Measurements from ENCODE around the gene SHISA9. TPM values are rescaled to one million over a fixed set of nuclear protein-coding genes. Genes with fewer than 3 reads are reported as not detected.

SHISA9 gene
- polyA plus RNA-seq, 2 of the 4 experiments (the other 2 are of a cell fraction), result 0.16 TPM; not detected in 1

DNA sequence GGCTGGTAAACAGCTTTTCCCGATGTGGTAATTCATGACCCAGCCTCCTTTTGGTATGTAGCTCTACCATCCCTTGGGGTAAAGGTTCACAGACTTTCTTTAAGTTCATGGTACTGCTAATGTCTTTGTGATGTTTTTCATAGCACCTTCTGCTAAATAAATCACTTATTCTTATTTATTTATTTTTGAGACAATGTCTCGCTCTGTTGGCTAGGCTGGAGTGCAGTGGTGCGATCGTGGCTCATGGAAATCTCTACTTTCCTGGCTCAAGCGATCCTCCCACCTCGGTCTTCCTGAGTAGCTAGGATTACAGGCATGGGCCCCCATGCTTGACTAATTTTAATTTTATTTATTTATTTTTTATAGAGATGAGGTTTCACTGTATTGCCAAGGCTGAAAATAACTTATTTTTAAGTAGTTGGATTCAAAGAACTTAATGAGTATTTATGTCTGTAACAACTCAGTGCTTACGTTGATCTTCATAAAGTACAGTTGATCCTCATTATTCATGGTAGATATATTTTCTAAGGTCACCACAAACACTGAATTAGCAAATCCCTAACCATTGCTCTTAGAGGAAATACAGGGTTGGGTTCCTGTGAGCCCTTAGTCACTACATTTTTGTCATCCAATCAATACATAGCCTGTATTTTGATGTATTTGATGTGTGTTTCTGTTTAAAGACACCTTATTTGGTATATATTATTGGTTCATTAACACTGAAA, 97.1 kb downstream of the SHISA9 start:
- ChIA-PET CTCF (interaction anchor here (0.5 to 1.0 kb wide), 2 partner anchors 100 to 156 kb away, joined by 3 to 4 read pairs; no protein-coding TSS in a partner anchor), POLR2A (no interaction called here)
- ATAC-seq (no peak), FAIRE-seq (no peak), DNase-seq (ENCODE audit: low read depth in 1 of 2, low spot score in 1 of 2) (no peak)
- TF ChIP-seq HDAC2 (IDR thresholded peaks at IDR 0.05), result no peak
- no peak for TF ChIP-seq RNF2 (IDR thresholded peaks at IDR 0.05; ENCODE audit: borderline replicate concordance, low read depth)
- TF ChIP-seq HOXB13 (CRISPR knock-in tag; IDR thresholded peaks at IDR 0.05; ENCODE audit: low read depth), result no peak
- TF ChIP-seq CHD4 (IDR thresholded peaks at IDR 0.05; ENCODE audit: borderline replicate concordance), result no peak
- TF ChIP-seq, protein P1, sequence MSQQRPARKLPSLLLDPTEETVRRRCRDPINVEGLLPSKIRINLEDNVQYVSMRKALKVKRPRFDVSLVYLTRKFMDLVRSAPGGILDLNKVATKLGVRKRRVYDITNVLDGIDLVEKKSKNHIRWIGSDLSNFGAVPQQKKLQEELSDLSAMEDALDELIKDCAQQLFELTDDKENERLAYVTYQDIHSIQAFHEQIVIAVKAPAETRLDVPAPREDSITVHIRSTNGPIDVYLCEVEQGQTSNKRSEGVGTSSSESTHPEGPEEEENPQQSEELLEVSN (IDR thresholded peaks at IDR 0.05; ENCODE audit: borderline replicate concordance, low read depth), result no peak
- no peak for TF ChIP-seq MYC (IDR thresholded peaks at IDR 0.05; ENCODE audit: borderline replicate concordance, low read length)
- TF ChIP-seq CBX8 (IDR thresholded peaks at IDR 0.05), result no peak
- no peak for TF ChIP-seq HOXB5 (CRISPR knock-in tag; IDR thresholded peaks at IDR 0.05)
- TF ChIP-seq TFCP2L1 (CRISPR knock-in tag; IDR thresholded peaks at IDR 0.05), result no peak
- no peak for TF ChIP-seq FOSB (CRISPR knock-in tag; IDR thresholded peaks at IDR 0.05)
- no peak for TF ChIP-seq HEYL (CRISPR knock-in tag; IDR thresholded peaks at IDR 0.05)
- no peak for TF ChIP-seq MAZ (IDR thresholded peaks at IDR 0.05; ENCODE audit: borderline replicate concordance, low read depth, low read length)
- TF ChIP-seq KDM1A (IDR thresholded peaks at IDR 0.05; ENCODE audit: low read depth), result no peak
- no peak for TF ChIP-seq ZC3H11A (IDR thresholded peaks at IDR 0.05)
- TF ChIP-seq, protein P2, sequence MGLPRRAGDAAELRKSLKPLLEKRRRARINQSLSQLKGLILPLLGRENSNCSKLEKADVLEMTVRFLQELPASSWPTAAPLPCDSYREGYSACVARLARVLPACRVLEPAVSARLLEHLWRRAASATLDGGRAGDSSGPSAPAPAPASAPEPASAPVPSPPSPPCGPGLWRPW (IDR thresholded peaks at IDR 0.05), result no peak
- no peak for TF ChIP-seq CHD2 (IDR thresholded peaks at IDR 0.05; ENCODE audit: low read length, partially characterized antibody)
- no peak for TF ChIP-seq POLR2A (IDR thresholded peaks at IDR 0.05; ENCODE audit: low read length)
- 10% methylated on average over 7 of the region's 7 CpGs for WGBS (ENCODE audit: missing lambda C conversion rate)
- Histone ChIP-seq H3K9me3 (no peaks in the 10 kb centered on the region), H3K27ac (no peak overlapping the region), H3K4me2 (no peak overlapping the region), H3K4me3 (no peak overlapping the region), H3K4me1 (no peaks in the 10 kb centered on the region)

DNA sequence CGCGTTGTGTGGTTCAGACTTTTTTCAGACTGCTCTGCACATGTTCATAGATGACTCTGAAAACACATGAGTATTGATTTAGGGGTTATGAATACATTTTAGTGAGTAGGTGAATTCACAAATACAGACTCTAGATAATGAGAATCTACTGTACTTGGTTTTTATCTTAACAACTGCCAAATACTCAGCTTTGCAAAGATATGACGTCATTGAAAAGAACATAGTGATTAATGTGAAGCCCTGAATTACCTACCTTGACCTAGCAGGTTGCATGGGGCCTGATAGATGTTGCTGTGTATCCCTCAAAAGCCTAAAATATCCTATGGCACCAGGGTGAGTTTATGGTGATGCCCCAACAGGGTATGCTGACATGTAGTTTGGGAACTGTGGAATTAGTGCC, 98.0 kb downstream of the SHISA9 start:
- Histone ChIP-seq H3K4me2 (no peak overlapping the region), H3K27ac (no peak overlapping the region), H3K4me1 (no peaks in the 10 kb centered on the region), H3K4me3 (no peak overlapping the region), H3K9me3 (no peaks in the 10 kb centered on the region)
- TF ChIP-seq FOSL2 (IDR thresholded peaks at IDR 0.05) (no peak), FOSL2 (CRISPR knock-in tag; IDR thresholded peaks at IDR 0.05) (0 out of 2 replicates have a peak, but pooled peaks have one; percentile 7), EHMT2 (IDR thresholded peaks at IDR 0.05; ENCODE audit: low read depth) (no peak)
- 28% methylated on average over 3 of the region's 3 CpGs for WGBS (ENCODE audit: missing lambda C conversion rate)
- no peak for ATAC-seq
- FAIRE-seq, result no peak
- no peak for DNase-seq (ENCODE audit: low read depth in 1 of 2, low spot score in 1 of 2)
- ChIA-PET CTCF (interaction anchor here (0.6 kb wide), 1 partner anchor 793 kb away, joined by 3 read pairs; no protein-coding TSS in a partner anchor), POLR2A (no interaction called here)

DNA sequence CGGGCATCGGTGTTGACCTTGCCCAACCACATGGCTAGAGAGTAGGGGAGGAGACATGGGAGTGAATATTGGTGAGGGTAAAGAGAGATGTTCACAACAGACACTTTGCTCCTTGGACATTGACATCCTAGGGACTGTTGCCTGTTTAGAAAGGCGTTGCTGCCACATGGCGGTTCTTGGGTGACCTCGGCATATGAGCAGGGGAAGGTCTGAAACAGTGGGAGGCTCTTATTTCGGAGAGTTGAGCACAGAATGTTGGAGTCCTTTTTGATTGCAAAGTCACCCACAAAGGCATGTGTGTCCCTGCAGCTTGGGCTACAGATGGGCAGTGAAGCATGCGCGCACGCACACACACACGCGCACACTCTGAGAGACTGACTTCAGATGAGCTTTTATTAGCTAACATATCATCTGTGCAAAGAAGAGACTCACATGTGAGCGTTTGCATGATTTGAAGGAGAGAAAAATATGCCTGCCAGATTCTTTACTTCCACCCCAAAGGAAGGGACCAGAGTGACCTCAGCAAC, 104.4 kb downstream of the SHISA9 start:
- Histone ChIP-seq H3K4me2 (no peak overlapping the region), H3K27ac (no peak overlapping the region), H3K4me3 (no peak overlapping the region), H3K9me3 (no peaks in the 10 kb centered on the region), H3K4me1 (no peaks in the 10 kb centered on the region)
- ATAC-seq (no peak; a peak in 1 of 6 replicates), FAIRE-seq (no peak), DNase-seq (ENCODE audit: low read depth in 1 of 2, low spot score in 1 of 2) (peak in 1 of 2 experiments; percentile 5)
- WGBS (ENCODE audit: missing lambda C conversion rate), result 27% methylated on average over 12 of the region's 12 CpGs
- CTCF ChIA-PET, result no interaction called here
- peak in 1 of 2 experiments; percentile 38; a peak in 1 of 5 replicates for TF ChIP-seq RAD21 (conservative IDR thresholded peaks at IDR 0.05 in 1 of 2, IDR thresholded peaks at IDR 0.05 in 1 of 2)
- TF ChIP-seq, protein P3, sequence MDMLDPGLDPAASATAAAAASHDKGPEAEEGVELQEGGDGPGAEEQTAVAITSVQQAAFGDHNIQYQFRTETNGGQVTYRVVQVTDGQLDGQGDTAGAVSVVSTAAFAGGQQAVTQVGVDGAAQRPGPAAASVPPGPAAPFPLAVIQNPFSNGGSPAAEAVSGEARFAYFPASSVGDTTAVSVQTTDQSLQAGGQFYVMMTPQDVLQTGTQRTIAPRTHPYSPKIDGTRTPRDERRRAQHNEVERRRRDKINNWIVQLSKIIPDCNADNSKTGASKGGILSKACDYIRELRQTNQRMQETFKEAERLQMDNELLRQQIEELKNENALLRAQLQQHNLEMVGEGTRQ (IDR thresholded peaks at IDR 0.05), result no peak
- no peak for TF ChIP-seq CBX8 (IDR thresholded peaks at IDR 0.05)
- TF ChIP-seq JUN (IDR thresholded peaks at IDR 0.05), result no peak
- POLR2A ChIA-PET, result no interaction called here

Data from A549 (cell line).